ENCODE data around the gene IPO4. TPM values are rescaled to one million over a fixed set of nuclear protein-coding genes. Genes with fewer than 3 reads are reported as not detected.

The IPO4 gene
- total RNA-seq, 6 experiments from 2014 or later = 17.9 to 44.0 (median 23.0) TPM

DNA sequence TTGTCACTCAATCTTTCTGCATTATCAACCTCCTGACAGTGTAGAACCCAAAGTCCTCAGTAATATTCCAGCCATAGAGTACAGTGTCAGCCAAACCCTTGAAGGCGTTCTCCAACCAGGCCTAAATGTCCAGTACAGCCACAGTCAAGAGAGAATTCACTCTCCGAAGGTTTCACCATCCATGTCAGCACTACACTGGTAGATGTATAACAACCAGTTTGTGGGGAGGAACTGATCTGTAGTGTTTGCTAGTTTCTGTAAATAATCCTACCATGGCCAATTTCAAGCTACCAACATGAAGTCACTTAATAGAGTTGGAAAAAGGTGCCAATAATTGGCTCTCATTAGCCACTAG lies 27.7 kb upstream of the IPO4 start:
- WGBS (ENCODE audit: insufficient coverage, low coverage, low lambda C conversion rate, missing lambda C conversion rate) = 79% methylated on average over 2 of the region's 2 CpGs
- intact Hi-C loops (cut with DNase I) = no loop called here
- Histone ChIP-seq H3K4me1 (peaks cover 0 to 5% (median 1%) of the 10 kb centered on the region in 4 donors), H3K27ac (no peak overlapping the region), H3K36me3 (peaks cover 0 to 8% (median 0%) of the 10 kb centered on the region in 4 donors), H3K9me3 (no peaks in the 10 kb centered on the region), H3K4me3 (no peak overlapping the region), H3K27me3 (no peaks in the 10 kb centered on the region)
- no peak for ATAC-seq
- no peak for DNase-seq
- no peak for TF ChIP-seq POLR2A (IDR thresholded peaks at IDR 0.05)
- TF ChIP-seq, protein P1, sequence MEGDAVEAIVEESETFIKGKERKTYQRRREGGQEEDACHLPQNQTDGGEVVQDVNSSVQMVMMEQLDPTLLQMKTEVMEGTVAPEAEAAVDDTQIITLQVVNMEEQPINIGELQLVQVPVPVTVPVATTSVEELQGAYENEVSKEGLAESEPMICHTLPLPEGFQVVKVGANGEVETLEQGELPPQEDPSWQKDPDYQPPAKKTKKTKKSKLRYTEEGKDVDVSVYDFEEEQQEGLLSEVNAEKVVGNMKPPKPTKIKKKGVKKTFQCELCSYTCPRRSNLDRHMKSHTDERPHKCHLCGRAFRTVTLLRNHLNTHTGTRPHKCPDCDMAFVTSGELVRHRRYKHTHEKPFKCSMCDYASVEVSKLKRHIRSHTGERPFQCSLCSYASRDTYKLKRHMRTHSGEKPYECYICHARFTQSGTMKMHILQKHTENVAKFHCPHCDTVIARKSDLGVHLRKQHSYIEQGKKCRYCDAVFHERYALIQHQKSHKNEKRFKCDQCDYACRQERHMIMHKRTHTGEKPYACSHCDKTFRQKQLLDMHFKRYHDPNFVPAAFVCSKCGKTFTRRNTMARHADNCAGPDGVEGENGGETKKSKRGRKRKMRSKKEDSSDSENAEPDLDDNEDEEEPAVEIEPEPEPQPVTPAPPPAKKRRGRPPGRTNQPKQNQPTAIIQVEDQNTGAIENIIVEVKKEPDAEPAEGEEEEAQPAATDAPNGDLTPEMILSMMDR (IDR thresholded peaks at IDR 0.05) = no peak

DNA sequence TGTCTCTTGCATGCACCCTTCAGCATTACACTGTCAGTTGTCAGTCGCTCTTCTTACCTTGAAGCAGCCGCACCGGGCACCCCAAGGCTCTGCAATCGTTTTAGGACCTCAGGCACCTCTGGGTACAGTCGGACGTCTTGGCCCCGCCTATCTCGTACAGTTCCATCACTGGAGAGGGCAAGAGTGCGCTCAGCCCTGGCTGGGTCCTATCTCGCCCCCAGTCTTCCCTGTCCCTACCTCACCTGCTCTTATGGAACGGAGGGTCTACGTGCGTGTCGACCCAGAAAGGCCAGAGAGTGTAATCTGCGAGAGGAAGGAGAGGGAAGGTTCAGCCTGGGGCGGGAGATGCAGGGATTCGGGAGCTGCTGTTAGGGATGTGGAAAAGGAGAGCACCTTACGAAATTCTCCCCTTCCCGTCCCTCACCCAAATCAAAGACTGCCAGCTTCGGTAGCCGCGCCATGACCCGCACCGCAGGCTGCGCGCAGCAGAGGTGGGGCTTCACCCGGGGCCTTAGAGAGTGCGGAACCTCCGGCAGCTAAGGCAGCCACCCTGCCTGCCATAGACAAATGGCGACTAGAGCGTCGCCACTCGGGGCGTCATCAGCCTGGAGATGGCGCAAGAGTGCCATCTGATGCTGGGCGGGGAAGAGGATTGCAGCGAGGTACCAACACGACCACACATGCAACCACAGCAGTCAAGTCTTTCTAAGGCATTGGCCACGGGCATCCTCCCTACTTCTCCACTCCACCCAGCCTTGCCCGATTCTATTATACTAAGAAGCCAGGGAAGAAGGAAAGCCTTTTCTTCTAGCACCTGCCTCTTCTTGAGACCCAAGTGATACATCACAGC lies 27.1 kb upstream of the IPO4 start, which contains the start of gene MDP1:
MDP1 (minus strand) TSS at position 572 of the 850 bp plus-strand sequence; CDS start at position 461, 111 bp downstream.
- H3K27ac ChIP-seq = peak within 1 kb of the TSS; percentile 61 to 87 (median 78)
- intact Hi-C loops (cut with DNase I) = no loop called here
- WGBS (ENCODE audit: insufficient coverage, low coverage, low lambda C conversion rate, missing lambda C conversion rate) = 0% methylated on average over 13 of the region's 40 CpGs
- H3K4me1 ChIP-seq = peaks cover 0 to 5% (median 1%) of the 10 kb centered on the region in 4 donors
- no peaks in the 10 kb centered on the region for H3K9me3 ChIP-seq
- TF ChIP-seq POLR2A (IDR thresholded peaks at IDR 0.05) = peak; percentile 75
- TF ChIP-seq, protein P1 (IDR thresholded peaks at IDR 0.05) = peak; percentile 36 to 68 (median 55)
- H3K27me3 ChIP-seq = no peaks in the 10 kb centered on the region
- H3K4me3 ChIP-seq = peak within 1 kb of the TSS; percentile 60 to 70 (median 67)
- ATAC-seq (peak; percentile 87 to 91 (median 88)), DNase-seq (peak; percentile 87 to 89 (median 87))
- H3K36me3 ChIP-seq = peaks cover 0 to 12% (median 0%) of the 10 kb centered on the region in 4 donors

DNA sequence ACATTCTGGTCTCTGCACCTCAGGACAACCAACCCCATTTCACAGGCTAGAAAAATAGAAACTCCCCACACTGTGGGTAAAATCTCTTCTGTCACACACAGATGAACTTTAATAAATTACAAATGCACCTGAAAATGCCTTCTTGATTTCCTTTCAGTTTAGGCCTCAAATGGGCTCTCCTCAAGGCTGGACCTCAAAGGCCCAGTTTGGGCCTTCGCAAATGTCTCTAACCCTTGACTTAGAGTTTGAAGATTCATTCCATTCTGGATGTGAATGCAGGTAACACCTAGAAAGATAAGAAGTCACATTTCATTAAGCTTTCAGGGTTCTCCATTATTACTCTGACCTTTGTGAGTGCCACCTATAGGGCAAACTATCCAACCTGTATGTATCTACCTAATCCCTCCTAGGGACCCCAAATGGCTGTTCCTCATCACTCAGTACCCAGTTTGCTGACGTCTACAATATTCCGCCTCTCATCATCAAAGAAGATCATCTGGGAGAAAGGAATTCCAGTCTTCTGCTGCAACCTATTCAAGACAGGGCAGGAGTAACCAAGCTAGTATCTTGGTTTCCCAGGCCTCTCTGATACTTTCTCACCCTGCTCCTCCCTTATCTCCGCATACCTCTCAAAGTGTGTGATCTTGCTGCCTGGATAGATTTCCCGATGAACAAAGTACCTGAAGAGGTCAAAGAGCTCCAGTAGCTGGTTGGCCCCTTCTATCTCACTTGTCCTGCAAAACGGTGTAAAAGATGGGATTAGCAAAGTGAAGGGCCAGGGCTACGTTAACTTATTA lies 25.4 kb upstream of the IPO4 start:
- H3K4me3 ChIP-seq = peak overlapping the region in 1 of 3 donors; percentile 67
- no peak for DNase-seq
- H3K4me1 ChIP-seq = peaks cover 0 to 5% (median 1%) of the 10 kb centered on the region in 4 donors

More for the DNA sequence above, 25.4 kb upstream of the IPO4 start:
- intact Hi-C loops (cut with DNase I) = no loop called here
- peak overlapping the region; percentile 73 to 94 (median 78) for H3K27ac ChIP-seq
- peaks cover 0 to 29% (median 2%) of the 10 kb centered on the region in 4 donors for H3K36me3 ChIP-seq
- no peaks in the 10 kb centered on the region for H3K9me3 ChIP-seq
- H3K27me3 ChIP-seq = no peaks in the 10 kb centered on the region
- TF ChIP-seq POLR2A (IDR thresholded peaks at IDR 0.05) = no peak
- TF ChIP-seq, protein P1 (IDR thresholded peaks at IDR 0.05) = no peak
- WGBS (ENCODE audit: insufficient coverage, low coverage, low lambda C conversion rate, missing lambda C conversion rate) = 86% methylated on average over 7 of the region's 7 CpGs
- no peak for ATAC-seq

Measured in right lobe of liver (tissue), 6 donors.